GM08714 (cell line): ENCODE measurements around the gene ZNF658.
"Not testable (repeated sequence)": the region's sequence is repeated elsewhere in the genome, so short reads cannot be mapped to it uniquely, and the experiment has no call there.

Experiments
- H3K4me3 ChIP-seq: fragments of 200-500 bp; sonication (Bioruptor generic); 2 replicates; pipeline ENCODE4 v1.5.1; 2014; ENCODE audit warnings: mild to moderate bottlenecking, low read length, inconsistent platforms
- ZNF274 ChIP-seq: IDR thresholded peaks from 2 replicates; pipeline ENCODE4 v1.6.1; 2012; ENCODE audit warnings: mild to moderate bottlenecking, low read depth, low read length

The ZNF658 gene

DNA sequence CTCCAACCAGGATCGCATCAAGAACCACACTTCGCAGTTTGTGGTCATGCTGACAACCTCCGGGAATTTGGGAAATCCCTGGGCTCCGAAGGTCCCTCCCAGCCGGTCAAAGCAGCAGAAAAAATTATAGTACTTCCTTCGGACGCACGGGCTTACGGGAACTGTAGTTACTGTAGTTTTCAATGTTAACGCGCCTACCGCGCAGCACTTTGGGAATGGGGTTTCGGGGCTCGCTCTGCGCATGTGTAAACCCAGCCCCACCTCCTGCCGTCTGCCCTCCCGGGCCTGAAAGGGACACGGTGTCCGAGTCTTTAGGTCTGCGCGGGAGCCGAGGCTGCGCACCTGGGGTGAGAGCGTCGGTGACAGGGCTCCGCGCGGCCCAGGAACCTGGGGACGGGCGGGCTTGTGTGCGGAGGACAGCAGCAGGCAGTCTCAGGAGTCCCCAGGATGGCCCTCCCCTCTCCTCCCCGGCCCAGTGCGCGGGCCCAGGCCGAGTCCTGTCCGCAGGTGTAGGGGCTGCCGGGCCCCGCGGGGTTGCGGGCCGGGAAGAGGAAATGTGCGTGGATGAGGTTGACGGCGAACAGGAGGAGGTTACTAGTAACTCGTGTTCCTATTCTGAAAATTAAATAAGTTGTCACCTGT is at the start of gene ZNF658:
ZNF658 (plus strand) TSS at position 236 of the 642 bp plus-strand sequence. CDS start 2,837 bp downstream, outside the sequence.
- H3K4me3 ChIP-seq, result peak within 1 kb of the TSS; percentile 71; the same call in 1 of the 2 replicates

GRCh38 chr9:66861732-66862131 is 38.8 kb upstream of the ZNF658 start:
- not testable (repeated sequence) for H3K4me3 ChIP-seq

DNA sequence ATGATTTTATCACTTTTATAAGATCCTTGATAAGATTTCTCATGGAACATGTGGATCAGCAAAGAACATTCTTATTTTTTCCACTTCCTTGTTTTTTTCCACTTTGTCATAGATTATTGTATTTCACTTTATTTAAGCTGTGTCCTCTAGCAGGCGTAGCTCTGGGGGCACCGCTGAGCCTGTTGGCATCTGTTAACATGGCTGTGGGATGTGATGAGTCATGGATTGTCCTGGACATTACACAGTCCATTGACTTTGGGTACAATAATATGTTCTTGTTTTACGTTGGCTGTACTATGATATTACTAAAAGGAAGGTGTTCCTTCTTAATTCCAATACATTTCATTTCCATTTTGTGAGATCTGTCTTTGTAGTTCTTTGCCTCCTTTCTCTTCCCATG is 31.9 kb upstream of the ZNF658 start:
- not testable (repeated sequence) for H3K4me3 ChIP-seq

- H3K4me3 ChIP-seq, result not testable (repeated sequence)
These were observed 19.9 kb upstream of the ZNF658 start for GRCh38 chr9:66880605-66881004.

DNA sequence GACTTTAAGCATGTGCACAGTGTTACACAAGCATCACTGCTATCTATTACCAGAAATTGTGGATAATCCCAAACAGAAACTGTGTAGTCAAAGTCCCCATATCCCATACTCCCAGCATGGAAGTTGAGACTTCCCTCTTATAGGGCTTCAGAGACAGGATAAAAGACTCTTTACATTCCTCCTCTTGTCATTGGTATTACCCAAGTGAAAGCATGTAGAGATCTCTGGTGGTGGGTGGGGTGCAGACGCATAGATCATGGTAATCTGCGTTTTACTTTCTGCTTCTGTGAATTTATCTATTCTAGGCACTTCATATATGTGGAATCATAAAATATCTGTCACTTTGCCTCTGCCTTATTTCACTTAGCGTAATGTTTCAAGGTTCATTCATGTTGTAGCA is 18.7 kb upstream of the ZNF658 start:
- not testable (repeated sequence) for H3K4me3 ChIP-seq

- not testable (repeated sequence) for H3K4me3 ChIP-seq
These were observed 10.2 kb upstream of the ZNF658 start for GRCh38 chr9:66890334-66890733.

DNA sequence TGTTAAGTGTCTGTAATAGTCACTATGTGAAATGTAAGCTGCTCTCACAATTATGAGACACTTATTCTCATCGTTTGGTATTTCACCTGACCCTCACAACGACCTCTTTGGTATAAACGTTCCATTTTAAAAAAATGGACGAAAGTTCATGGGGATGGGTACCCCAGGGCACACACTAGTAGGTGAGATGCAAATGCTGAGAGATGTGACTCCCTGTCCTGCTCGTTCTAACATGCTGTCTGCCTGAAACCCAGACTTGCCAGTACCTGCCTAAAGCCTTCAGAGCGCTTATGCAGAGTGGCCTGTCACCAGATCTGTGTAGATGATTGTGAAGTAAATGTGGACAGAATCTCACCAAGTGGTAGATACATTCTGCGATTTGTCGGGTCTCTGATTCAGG is 616 bp downstream of the ZNF658 start:
- peak overlapping the region; percentile 71; the same call in 1 of the 2 replicates for H3K4me3 ChIP-seq

- H3K4me3 ChIP-seq, result not testable (repeated sequence)
These were observed 9.0 kb downstream of the ZNF658 start for GRCh38 chr9:66909560-66909959.

DNA sequence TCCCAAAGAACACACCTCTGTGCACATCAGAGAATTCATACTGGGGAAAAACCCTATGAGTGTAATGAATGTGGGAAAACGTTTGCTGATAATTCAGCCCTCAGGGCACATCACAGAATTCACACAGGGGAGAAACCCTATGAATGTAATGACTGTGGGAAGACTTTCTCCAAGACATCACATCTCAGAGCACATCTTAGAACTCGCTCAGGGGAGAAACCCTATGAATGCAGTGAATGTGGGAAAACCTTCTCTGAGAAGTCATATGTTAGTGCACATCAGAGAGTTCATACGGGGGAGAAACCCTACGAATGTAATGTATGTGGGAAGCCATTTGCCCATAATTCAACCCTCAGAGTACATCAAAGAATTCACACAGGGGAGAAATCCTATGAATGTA is 19.5 kb downstream of the ZNF658 start:
- peak; percentile 39; the same call in 1 of the 2 replicates for TF ChIP-seq ZNF274

GRCh38 chr9:66936194-66936870 is 35.8 kb downstream of the ZNF658 start:
- H3K4me3 ChIP-seq, result not testable (repeated sequence)

More for the DNA sequence above, 19.5 kb downstream of the ZNF658 start:
- H3K4me3 ChIP-seq, result not testable (repeated sequence)

DNA sequence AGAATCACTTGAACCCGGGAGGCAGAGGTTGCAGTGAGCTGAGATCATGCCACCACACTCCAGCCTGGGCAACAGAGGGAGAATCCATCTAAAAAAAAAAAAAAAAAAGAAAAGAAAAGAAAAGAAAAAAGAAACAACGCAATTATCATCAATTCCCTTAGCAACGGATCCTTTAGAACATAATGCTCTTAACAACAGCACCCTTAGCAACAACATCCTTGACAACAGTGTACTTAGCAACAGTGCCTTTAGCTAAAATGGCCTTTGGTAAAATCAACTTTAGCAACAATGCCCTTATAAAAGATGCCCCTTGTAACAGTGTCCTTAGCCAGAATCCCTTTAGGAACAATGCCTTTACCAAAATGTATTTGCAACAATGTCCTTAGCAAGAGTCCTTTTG is 37.1 kb downstream of the ZNF658 start:
- H3K4me3 ChIP-seq, result not testable (repeated sequence)

- not testable (repeated sequence) for H3K4me3 ChIP-seq
These were observed 37.8 kb downstream of the ZNF658 start for GRCh38 chr9:66938322-66938721.

- H3K4me3 ChIP-seq, result not testable (repeated sequence)
These were observed 39.6 kb downstream of the ZNF658 start for GRCh38 chr9:66939878-66940830.

- not testable (repeated sequence) for H3K4me3 ChIP-seq
These were observed 42.1 kb downstream of the ZNF658 start for GRCh38 chr9:66942400-66943155.

GRCh38 chr9:66952576-66952975 is 52.1 kb downstream of the ZNF658 start:
- H3K4me3 ChIP-seq, result not testable (repeated sequence)
